Fibroblast of skin of scalp (primary cell): ENCODE data around the gene DCPS. TPM values are rescaled to one million over a fixed set of nuclear protein-coding genes. Genes with fewer than 3 reads are reported as not detected.
"Not testable (repeated sequence)": the region's sequence is repeated elsewhere in the genome, so short reads cannot be mapped to it uniquely, and the experiment has no call there.

Source experiments
- DNase-seq: peaks from one replicate; pipeline ENCODE4 v3.0.0-alpha.2; 2013
- polyA plus RNA-seq, 2 experiments: library from polyadenylated mRNA; unstranded; fragments of 120-200 nt; gene quantifications; one replicate each; pipeline ENCODE4 v1.2.1, GENCODE V29; 2013; ENCODE audit not compliant: insufficient read length in 2 of 2

The DCPS gene, protein sequence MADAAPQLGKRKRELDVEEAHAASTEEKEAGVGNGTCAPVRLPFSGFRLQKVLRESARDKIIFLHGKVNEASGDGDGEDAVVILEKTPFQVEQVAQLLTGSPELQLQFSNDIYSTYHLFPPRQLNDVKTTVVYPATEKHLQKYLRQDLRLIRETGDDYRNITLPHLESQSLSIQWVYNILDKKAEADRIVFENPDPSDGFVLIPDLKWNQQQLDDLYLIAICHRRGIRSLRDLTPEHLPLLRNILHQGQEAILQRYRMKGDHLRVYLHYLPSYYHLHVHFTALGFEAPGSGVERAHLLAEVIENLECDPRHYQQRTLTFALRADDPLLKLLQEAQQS
- 23.1 TPM for polyA plus RNA-seq (2013, experiment 1 of 2; ENCODE audit: insufficient read length)
- 22.1 TPM for polyA plus RNA-seq (2013, experiment 2 of 2; ENCODE audit: insufficient read length)

DNA sequence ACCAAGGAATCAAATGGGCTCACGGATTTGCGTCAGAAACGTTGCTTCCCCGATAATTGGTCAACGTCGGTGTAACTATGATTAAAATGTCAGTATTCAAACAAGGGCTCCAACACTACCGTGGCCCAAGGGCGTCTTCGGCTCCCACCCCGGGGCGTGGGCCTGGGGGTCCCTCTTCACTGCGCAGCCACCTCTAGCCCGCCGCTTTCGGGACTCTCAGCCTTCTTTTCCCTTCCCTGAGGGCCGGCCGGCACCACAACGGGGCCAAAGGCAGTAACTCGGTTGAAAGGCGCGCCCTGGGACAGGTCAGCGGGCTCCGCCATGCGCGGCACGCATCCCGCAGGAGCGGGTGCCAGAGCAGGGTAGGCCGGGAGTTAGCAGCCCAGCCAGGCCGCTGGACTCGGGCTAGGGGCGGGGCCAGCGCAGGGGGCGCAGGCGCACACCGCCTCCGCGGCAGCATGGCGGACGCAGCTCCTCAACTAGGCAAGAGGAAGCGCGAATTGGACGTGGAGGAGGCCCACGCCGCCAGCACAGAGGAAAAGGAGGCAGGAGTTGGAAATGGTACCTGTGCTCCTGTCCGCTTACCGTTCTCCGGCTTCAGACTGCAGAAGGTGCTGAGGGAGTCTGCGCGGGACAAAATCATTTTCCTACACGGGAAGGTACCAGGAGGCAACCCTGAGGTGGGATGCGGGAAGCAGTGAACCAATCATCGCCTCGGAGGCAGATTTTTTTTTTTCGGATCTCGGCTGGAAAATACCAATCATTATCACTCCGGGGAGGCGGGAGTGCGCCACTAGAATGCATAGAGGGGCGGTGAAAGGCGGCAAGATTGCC is at the start of gene DCPS:
DCPS (plus strand) TSS at position 438 of the 834 bp plus-strand sequence; CDS start at position 459, 21 bp downstream.
- DNase-seq, result peak; percentile 90

- DNase-seq, result no peak
Measured at GRCh38 chr11:126254819-126255218, 49.0 kb upstream of the DCPS start.

- not testable (repeated sequence) for DNase-seq
Measured at GRCh38 chr11:126255507-126255906, 48.4 kb upstream of the DCPS start.

GRCh38 chr11:126256216-126256615 is 47.6 kb upstream of the DCPS start:
- DNase-seq, result no peak

DNA sequence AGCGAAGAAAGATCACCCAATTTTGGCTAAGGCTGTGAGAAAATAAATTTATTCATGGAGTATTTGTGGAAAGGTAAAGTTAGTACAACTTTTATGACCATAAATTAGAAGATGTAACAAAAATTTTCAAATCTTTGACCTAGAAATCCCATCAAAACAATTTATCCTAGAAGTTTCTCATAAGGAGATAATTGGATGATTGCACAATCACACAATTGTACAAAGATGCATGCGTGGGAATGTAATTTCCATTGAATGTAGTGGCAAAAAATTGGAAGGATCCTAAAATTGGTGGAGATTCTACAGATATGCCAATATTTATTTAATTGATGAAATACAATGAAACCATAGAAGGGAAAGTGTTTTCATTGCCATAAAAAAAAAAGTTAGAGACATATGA is 46.7 kb upstream of the DCPS start:
- no peak for DNase-seq

DNA sequence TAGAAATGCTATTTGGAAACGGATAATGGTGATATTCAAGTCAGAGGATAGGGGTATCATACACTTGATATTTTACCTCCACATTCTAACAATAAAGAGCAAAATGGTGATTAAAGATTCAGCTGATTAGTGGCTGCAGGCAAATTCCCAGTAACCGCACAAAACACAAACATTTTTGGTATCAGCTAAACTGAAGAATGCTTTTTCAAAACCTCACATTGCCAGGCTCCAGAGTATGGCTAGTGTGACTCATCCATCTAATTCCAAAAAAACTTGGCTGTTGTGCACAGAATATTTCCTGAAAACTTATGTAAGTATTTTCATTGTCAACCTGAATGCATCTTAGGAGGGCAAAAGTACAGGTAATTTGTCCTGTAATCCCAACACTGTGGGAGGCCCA is 46.1 kb upstream of the DCPS start:
- DNase-seq, result peak; percentile 40

DNA sequence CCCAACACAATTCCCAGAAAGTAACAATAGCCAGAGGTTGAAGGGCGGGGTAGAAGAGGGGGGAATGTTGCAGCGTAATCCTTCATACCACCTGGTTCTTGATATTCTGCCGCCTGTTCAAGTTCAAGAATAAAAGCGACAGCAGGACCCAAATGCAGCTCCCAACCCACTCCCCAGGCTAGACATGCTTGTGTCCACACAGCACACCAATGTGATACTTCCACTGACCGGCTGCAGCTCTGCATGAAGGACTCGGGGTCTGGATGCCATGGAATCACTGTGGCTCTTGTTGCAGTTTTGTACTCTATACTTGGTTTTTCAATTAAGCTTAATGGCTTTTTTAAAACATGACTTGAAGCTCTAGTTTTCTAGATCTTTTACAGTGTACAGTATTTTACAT is 41.6 kb upstream of the DCPS start:
- no peak for DNase-seq

- DNase-seq, result no peak
Measured at GRCh38 chr11:126263489-126263888, 40.4 kb upstream of the DCPS start.

DNA sequence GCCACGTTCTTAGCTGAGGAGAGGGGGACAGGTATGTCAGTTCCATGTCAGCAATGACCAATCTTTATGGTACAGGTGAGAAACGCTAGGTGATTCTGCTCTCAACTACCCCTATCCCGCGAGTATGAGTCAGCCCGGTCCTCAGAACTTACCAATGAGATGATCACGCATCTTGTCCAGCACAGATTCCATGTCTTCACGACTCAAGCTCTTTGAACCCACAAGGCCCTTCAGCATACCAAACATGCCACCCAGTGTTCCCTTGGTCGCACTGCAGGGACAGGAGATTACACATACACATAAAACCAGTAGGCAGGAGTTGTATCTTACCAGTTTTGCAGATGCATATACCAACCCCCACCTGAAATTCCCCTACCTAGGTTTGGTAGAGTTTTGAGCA is 38.0 kb upstream of the DCPS start:
- peak; percentile 13 for DNase-seq

DNA sequence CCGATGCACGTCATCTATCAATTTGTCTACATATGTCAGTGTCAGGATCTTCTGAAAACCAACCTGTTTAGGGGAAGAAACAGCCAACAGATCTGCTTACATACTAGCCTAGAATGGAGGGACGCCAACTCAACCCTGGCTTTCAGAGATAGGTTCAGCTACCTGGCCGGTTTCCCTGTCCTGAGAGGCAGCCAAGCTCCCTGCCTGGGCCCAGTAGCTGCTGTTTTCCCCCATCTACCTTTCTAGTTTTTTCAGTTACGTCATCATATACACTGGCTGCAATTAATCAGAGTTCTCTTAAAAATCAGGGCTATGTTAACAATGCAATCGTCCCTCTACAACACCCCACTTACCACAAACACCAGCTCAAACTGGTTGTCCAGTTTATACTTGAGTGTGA is 36.2 kb upstream of the DCPS start:
- DNase-seq, result no peak

DNA sequence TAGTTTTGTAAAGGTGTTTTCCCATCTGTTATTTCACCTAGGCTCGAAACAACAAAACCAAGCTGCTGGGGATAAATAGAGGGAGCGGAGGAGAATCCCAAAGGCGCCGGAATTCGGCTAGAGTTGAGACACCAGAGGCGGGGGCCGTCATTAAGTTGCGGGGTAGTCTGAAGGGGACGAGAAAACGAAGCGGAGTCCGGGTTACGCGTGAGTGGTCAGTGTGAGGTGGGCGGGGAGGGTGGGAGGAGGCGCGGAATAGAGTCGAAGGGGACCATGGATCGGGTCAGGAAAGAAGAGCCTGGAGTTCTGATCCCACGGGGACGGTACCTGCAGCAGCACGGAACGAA is 35.5 kb upstream of the DCPS start:
- no peak for DNase-seq

GRCh38 chr11:126268708-126269579 is 34.9 kb upstream of the DCPS start, which contains the start of the genes FOXRED1 and SRPRA:
Gene FOXRED1, plus strand, starts transcription at chr11:126269154. Its CDS starts 53 bp downstream, at chr11:126269207.
Gene SRPRA, minus strand, starts transcription at chr11:126268895. Its CDS starts 91 bp downstream, at chr11:126268804.
- peak; percentile 99 for DNase-seq

- DNase-seq, result no peak
Measured at GRCh38 chr11:126277322-126277721, 26.5 kb upstream of the DCPS start.

DNA sequence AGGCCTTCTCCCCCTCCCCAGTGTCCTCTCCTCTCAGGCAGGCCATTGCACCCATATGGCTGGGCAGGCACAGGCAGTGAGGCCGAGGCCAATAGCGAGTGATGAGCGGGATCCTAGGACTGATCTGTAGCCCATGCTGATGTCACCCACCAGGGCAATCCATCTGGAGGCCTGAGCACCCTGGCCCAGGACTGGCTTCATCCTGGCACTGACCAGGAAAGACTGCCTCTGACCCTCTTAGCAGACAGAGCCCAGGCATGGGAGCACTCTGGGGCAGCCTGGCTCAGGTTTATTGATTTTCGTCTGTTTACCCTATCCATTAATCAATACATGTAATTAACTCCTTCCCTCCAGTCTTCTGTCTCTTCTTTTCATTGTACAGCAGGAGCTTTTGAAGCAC is 26.1 kb upstream of the DCPS start:
- no peak for DNase-seq

DNA sequence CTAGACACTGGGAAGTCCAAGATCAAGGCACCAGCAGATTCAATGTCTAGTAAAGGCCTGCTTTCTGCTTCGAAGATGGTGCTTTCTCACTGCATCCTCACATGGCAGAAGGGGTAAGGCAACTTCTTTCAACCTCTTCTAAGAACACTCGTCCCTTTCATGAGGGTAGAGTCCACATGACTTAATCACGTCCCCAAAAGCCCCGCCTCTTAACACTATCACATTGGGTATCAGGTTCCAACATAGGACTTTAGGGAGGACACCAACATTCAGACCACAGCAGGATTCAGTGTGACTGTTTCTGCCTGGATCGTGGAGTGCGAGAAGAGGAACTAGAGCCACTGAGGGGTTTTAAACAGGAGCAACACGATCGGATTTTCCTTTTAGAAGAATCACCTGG is 24.7 kb upstream of the DCPS start:
- DNase-seq, result no peak

DNA sequence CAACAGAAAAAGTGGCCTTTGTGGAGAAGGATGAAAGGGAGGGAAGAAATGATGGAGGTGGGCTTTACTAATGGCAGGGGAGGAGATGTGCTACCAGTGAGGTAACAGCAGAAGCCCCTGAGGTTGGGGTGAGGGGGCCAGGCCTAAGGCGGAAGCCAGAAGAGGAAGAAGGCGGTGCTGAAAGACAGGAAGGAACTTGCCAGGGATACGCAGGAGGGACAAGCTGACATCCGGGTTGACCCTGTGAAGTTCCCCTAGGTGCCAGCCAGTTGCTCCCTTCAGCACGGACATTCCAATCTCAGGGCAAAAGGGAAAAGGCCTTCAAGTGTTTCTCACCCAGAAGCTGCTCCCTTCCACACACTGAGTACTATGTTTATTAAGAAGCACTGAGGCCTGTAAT is 23.3 kb upstream of the DCPS start:
- no peak for DNase-seq

DNA sequence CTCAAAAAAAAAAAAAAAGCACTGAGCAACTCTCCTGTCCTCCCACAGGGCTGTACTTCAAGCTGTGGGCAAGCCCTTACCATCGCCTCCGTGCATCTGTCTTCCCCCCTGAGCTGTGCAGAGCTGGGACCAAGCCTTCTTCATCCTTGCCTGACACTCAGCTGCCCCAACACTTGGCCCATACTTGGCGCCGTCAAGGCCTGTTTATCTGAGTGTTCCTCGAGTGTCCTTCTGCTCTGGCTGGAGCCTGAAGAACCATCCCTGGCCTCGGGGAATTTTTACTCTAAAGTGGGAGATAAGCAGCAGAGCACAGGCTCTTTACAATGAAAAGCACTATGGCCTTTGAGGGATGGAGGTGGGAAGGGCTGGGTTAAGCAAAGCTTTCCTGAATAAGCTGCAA is 22.6 kb upstream of the DCPS start:
- no peak for DNase-seq

DNA sequence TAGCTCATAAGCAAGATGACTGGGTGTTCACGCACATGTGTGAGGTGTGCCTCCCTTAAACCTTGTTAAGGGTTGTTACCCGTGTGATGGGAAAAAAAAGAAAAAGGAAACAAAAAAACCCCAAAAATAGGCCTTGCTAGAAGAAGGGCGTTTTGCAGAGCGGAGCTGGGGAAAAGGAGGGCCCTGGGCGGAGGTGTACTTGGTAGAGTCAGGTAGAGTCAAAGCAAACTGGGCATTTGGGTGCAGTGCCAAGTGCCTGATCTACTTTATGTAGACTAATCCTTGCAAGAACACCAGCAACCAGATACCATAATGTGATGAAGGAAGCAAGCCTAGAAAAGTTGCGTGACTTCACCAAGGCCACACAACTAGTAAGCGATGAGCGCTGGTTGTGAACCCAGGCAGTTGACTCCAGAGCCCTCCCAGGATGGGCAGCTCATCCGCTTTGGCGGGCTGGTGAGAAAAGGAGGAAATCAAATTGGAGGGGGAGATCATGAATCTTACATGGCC is 22.1 kb upstream of the DCPS start:
- no peak for DNase-seq

DNA sequence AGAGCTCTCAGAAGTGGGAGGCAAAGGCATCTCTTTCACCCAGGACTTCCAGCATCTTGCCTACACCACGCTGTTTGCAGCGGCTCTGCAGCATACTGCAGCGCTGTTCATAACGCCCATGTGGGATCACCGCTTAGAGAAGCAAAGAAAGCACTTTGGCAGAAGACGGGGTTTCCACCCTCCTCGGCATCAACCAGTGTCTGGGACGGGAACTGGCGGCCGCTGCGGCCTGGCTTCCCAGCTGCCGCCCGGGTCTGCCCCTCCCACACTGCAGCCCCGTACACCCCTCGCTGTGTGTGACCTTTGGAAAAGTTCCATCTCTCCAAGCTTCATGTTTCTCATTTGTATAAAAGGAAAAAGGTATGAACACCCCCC is 21.5 kb upstream of the DCPS start:
- peak; percentile 32 for DNase-seq

GRCh38 chr11:126282736-126283591 is 20.9 kb upstream of the DCPS start, which contains the start of gene TIRAP:
Gene TIRAP, plus strand, starts transcription at chr11:126283093. Its CDS starts 7,802 bp downstream, at chr11:126290895.
- peak; percentile 54 for DNase-seq

GRCh38 chr11:126284829-126285228 is 19.0 kb upstream of the DCPS start:
- peak; percentile 94 for DNase-seq
